H1 (cell line): ENCODE measurements around the gene TNFSF12. TPM values are rescaled to one million over a fixed set of nuclear protein-coding genes. Genes with fewer than 3 reads are reported as not detected.

Experiments used
- CTCF ChIA-PET: fragments of 300-600 bp; sonication (Branson Sonifier 250); formaldehyde crosslinking; loops from one replicate; lab custom pipeline; 2021; ENCODE audit not compliant: partially characterized antibody; lab: Charles Lee
- POLR2A ChIA-PET: fragments of 300-600 bp; sonication (Branson Sonifier 250); formaldehyde crosslinking; loops from one replicate; lab custom pipeline; 2021; ENCODE audit warnings: inconsistent platforms; ENCODE audit not compliant: partially characterized antibody; lab: Charles Lee
- DNase-seq, 2 experiments: peaks; one replicate each; pipeline versions ENCODE4 v3.0.0 to v3.0.0-alpha.2; 2010 to 2022; ENCODE audit warnings: low spot score in 2 of 2, low read depth in 1 of 2, mixed read lengths in 1 of 2
- FAIRE-seq: peaks from 2 replicates; lab custom pipeline; 2011; peaks lifted over from hg19 to GRCh38; lab: Jason Lieb, UNC
- H2AFZ ChIP-seq: 2 replicates; pipeline ENCODE4 v1.8.1; 2012; ENCODE audit warnings: low read length, inconsistent platforms
- H2AK5ac ChIP-seq: 2 replicates; pipeline ENCODE4 v1.6.1; 2013; ENCODE audit warnings: low read depth, low read length
- H2BK120ac ChIP-seq: replicated peaks from 2 replicates; pipeline ENCODE3; 2013; ENCODE audit warnings: low read depth, low read length, inconsistent platforms
- H2BK12ac ChIP-seq: 2 replicates; pipeline ENCODE4 v1.6.1; 2013; ENCODE audit warnings: low read depth, low read length
- H2BK15ac ChIP-seq: 2 replicates; pipeline ENCODE4 v1.6.1; 2013; ENCODE audit warnings: low read length
- H2BK20ac ChIP-seq: 2 replicates; pipeline ENCODE4 v1.6.1; 2013; ENCODE audit warnings: low read length
- H2BK5ac ChIP-seq: 2 replicates; pipeline ENCODE4 v1.6.1; 2013; ENCODE audit warnings: low read depth, low read length
- H3K14ac ChIP-seq: 2 replicates; pipeline ENCODE4 v1.6.1; 2013; ENCODE audit warnings: inconsistent platforms; ENCODE audit not compliant: insufficient read length
- H3K18ac ChIP-seq: 2 replicates; pipeline ENCODE4 v1.6.1; 2013; ENCODE audit warnings: low read length; ENCODE audit errors: extremely low read depth
- H3K23ac ChIP-seq: 2 replicates; pipeline ENCODE4 v1.6.1; 2013; ENCODE audit warnings: inconsistent platforms; ENCODE audit not compliant: insufficient read length
- H3K23me2 ChIP-seq: 2 replicates; pipeline ENCODE4 v1.6.1; 2013; ENCODE audit warnings: low read depth, low read length
- H3K27ac ChIP-seq: 2 replicates; pipeline ENCODE4 v1.6.1; 2011; ENCODE audit warnings: low read depth, low read length, inconsistent platforms
- H3K27me3 ChIP-seq, 4 experiments: replicated peaks in 1 of 4; 1 replicate in 1 of 4; 2 replicates in 3 of 4; pipeline versions ENCODE4 v1.6.1 to v1.8.1; 2011 to 2013; ENCODE audit warnings: low read length in 3 of 4, mild to moderate bottlenecking in 3 of 4, inconsistent platforms in 2 of 4, mixed read lengths in 2 of 4, moderate library complexity in 1 of 4; ENCODE audit not compliant: control insufficient read depth in 3 of 4, insufficient read depth in 3 of 4; ENCODE audit errors: extremely low read depth in 1 of 4
- H3K36me3 ChIP-seq, 4 experiments: 2 replicates each; pipeline versions ENCODE4 v1.6.1 to v1.8.1; 2011 to 2013; ENCODE audit warnings: mild to moderate bottlenecking in 4 of 4, low read length in 3 of 4, moderate library complexity in 2 of 4, control low read depth in 1 of 4, inconsistent platforms in 1 of 4; ENCODE audit not compliant: insufficient read depth in 4 of 4, control insufficient read depth in 2 of 4
- H3K4ac ChIP-seq: replicated peaks from 2 replicates; pipeline ENCODE3; 2013; ENCODE audit warnings: low read length, low read depth, mixed read lengths, inconsistent platforms; ENCODE audit not compliant: insufficient read length
- H3K4me1 ChIP-seq, 4 experiments: replicated peaks in 1 of 4; 1 replicate in 1 of 4; 2 replicates in 3 of 4; pipeline versions ENCODE4 v1.6.1 to v1.8.1; 2011 to 2013; ENCODE audit warnings: low read length in 3 of 4, inconsistent platforms in 2 of 4, mixed read lengths in 1 of 4; ENCODE audit not compliant: insufficient read depth in 4 of 4, control insufficient read depth in 3 of 4
- H3K4me2 ChIP-seq, 2 experiments: 2 replicates each; pipeline versions ENCODE4 v1.6.1 to v1.8.1; 2011 to 2013; ENCODE audit warnings: low read depth in 2 of 2, low read length in 2 of 2, control low read depth in 1 of 2, inconsistent platforms in 1 of 2, mild to moderate bottlenecking in 1 of 2; ENCODE audit not compliant: insufficient read depth in 1 of 2
- H3K4me3 ChIP-seq, 4 experiments: fragments of 200-600, 300-600 bp in 1 of 4; sonication (generic), shearing (Covaris generic), sonication (Bioruptor Twin) in 1 of 4; 2 replicates each; pipeline versions ENCODE4 v1.5.1 to v1.8.1; 2011 to 2016; ENCODE audit warnings: low read length in 4 of 4, low read depth in 3 of 4, control low read depth in 2 of 4, inconsistent platforms in 2 of 4, mild to moderate bottlenecking in 2 of 4, mixed read lengths in 1 of 4, moderate library complexity in 1 of 4; ENCODE audit not compliant: insufficient read depth in 2 of 4; ENCODE audit errors: extremely low read depth in 1 of 4
- H3K56ac ChIP-seq: replicated peaks from 2 replicates; pipeline ENCODE3; 2013; ENCODE audit warnings: low read depth, mild to moderate bottlenecking, mixed read lengths, low read length, inconsistent platforms; ENCODE audit not compliant: insufficient read length
- H3K79me1 ChIP-seq: 2 replicates; pipeline ENCODE4 v1.6.1; 2013; ENCODE audit warnings: low read depth, low read length, control low read depth
- H3K79me2 ChIP-seq, 2 experiments: 2 replicates each; pipeline versions ENCODE4 v1.6.1 to v1.8.1; 2012 to 2013; ENCODE audit warnings: low read length in 2 of 2, mild to moderate bottlenecking in 2 of 2, inconsistent platforms in 1 of 2; ENCODE audit not compliant: insufficient read depth in 2 of 2, control insufficient read depth in 1 of 2
- H3K9ac ChIP-seq, 4 experiments: replicated peaks in 1 of 4; 1 replicate in 1 of 4; 2 replicates in 3 of 4; pipeline versions ENCODE4 v1.6.1 to v1.8.1; 2011 to 2013; ENCODE audit warnings: low read depth in 3 of 4, low read length in 3 of 4, control low read depth in 2 of 4, mild to moderate bottlenecking in 2 of 4, moderate library complexity in 2 of 4, inconsistent platforms in 1 of 4; ENCODE audit errors: extremely low read depth in 1 of 4
- H3K9me3 ChIP-seq, 2 experiments: 2 replicates each; pipeline versions ENCODE4 v1.6.1 to v1.8.1; 2012 to 2013; ENCODE audit warnings: mild to moderate bottlenecking in 2 of 2, moderate library complexity in 2 of 2, control low read depth in 1 of 2, inconsistent platforms in 1 of 2, low read depth in 1 of 2, low read length in 1 of 2, mixed read lengths in 1 of 2; ENCODE audit not compliant: insufficient read depth in 2 of 2
- H4K20me1 ChIP-seq, 2 experiments: replicated peaks in 1 of 2; 2 replicates each; pipeline versions ENCODE3 to v1.8.1; 2011 to 2013; ENCODE audit warnings: inconsistent platforms in 2 of 2, low read length in 2 of 2, mild to moderate bottlenecking in 1 of 2; ENCODE audit not compliant: insufficient read depth in 2 of 2, control insufficient read depth in 1 of 2
- H4K5ac ChIP-seq: 2 replicates; pipeline ENCODE4 v1.6.1; 2013; ENCODE audit warnings: low read length, low read depth, mixed read lengths, inconsistent platforms; ENCODE audit not compliant: insufficient read length
- H4K8ac ChIP-seq: 2 replicates; pipeline ENCODE4 v1.8.0; 2013; ENCODE audit warnings: mild to moderate bottlenecking, moderate library complexity, low read length, inconsistent platforms; ENCODE audit not compliant: insufficient read depth; ENCODE audit errors: extremely low read depth
- H4K91ac ChIP-seq: replicated peaks from 2 replicates; pipeline ENCODE3; 2013; ENCODE audit warnings: low read length, mixed read lengths, inconsistent platforms; ENCODE audit not compliant: insufficient read length
- WGBS, 2 experiments: shearing (Covaris generic) in 1 of 2; methylation state at CpG; one replicate each; pipeline versions ENCODE4 v1.1.6 to v1.1.7; 2013 to 2015; ENCODE audit warnings: low lambda C conversion rate in 2 of 2, mixed read lengths in 2 of 2, inconsistent platforms in 1 of 2, low coverage in 1 of 2, missing lambda C conversion rate in 1 of 2; ENCODE audit not compliant: insufficient replicate concordance in 2 of 2, insufficient coverage in 1 of 2, insufficient read length in 1 of 2; ENCODE audit errors: extremely low coverage in 1 of 2, missing lambda C conversion rate in 1 of 2; 5-methylcytosine and 5-hydroxymethylcytosine counted together
- polyA plus RNA-seq, 7 experiments: library from polyadenylated mRNA; depleted of rRNA in 3 of 7; stranded (reverse) in 5 of 7; unstranded in 2 of 7; fragments of >200 nt in 5 of 7; fragments of 200-250 nt in 2 of 7; gene quantifications; 1 replicate in 5 of 7; 2 replicates in 1 of 7; 4 replicates in 1 of 7; pipeline versions ENCODE4 v1.2.1 to v1.2.3, GENCODE V29; 2011 to 2013; ENCODE audit warnings: missing spikeins in 2 of 7, mixed read lengths in 2 of 7
- total RNA-seq: library from RNA; stranded (reverse); fragmentation: NEBNext Ultra II Directional; extraction: Animal tissue kit (Norgen Biotek cat#: 25700); gene quantifications from 2 replicates; pipeline ENCODE4 v1.2.1, GENCODE V29; 2021

TNFSF12 gene
- total and polyA plus RNA-seq, 2 of the 8 experiments (the other 6 are each of a cell fraction or from before 2014, with no cell fraction given): 7.2 to 9.6 TPM

DNA sequence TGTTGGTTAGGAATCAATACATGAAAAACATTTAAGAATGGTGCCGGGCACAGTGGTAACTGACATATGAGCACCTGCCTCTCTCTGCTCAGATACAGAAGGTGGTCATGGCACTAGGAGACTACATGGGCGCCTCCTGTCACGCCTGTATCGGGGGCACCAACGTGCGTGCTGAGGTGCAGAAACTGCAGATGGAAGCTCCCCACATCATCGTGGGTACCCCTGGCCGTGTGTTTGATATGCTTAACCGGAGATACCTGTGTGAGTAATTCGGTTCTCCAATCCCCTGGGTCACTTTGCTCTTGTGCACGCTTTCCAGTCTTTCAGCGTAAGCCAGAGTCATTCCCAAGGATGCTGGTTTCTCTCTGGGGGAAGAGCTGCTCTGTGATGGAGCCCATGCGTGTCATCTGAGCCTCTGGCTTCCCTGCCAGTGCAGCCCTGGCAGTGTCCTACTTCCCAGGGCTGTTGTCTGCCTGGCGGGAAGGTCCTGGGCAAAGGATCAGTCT, 27.6 kb downstream of the TNFSF12 start:
- Histone ChIP-seq H3K79me2 (peaks cover 23 to 39% of the 10 kb centered on the region in 2 experiments), H4K8ac (peak overlapping the region; percentile 31), H2AFZ (no peak overlapping the region), H2AK5ac (no peak overlapping the region), H4K20me1 (peaks cover 27 to 32% of the 10 kb centered on the region in 2 experiments), H3K18ac (no peak overlapping the region), H2BK5ac (no peak overlapping the region), H2BK20ac (no peak overlapping the region), H3K56ac (no peak overlapping the region), H3K23me2 (peaks cover 6% of the 10 kb centered on the region), H3K36me3 (peaks cover 41 to 58% (median 48%) of the 10 kb centered on the region in 4 experiments), H4K5ac (no peak overlapping the region), H4K91ac (no peak overlapping the region), H3K14ac (no peak overlapping the region), H3K4me3 (no peak overlapping the region; a peak in 1 of 8 replicates), H2BK12ac (no peak overlapping the region), H3K27me3 (no peaks in the 10 kb centered on the region), H3K9ac (no peak overlapping the region), H3K23ac (no peak overlapping the region), H3K9me3 (no peaks in the 10 kb centered on the region), H3K27ac (no peak overlapping the region), H3K4ac (no peak overlapping the region), H3K79me1 (peaks cover 7% of the 10 kb centered on the region; the same call in 1 of the 2 replicates), H3K4me2 (no peak overlapping the region), H2BK15ac (no peak overlapping the region), H3K4me1 (peaks cover 4 to 12% (median 7%) of the 10 kb centered on the region in 4 experiments; a peak in 6 of 7 replicates), H2BK120ac (no peak overlapping the region)
- FAIRE-seq (no peak), DNase-seq (no peak)
- ChIA-PET CTCF (interaction anchor here (0.6 to 3.6 kb wide), 3 partner anchors 13 to 25 kb away, joined by 3 to 24 read pairs (median 3); partner anchors contain the start of genes SENP3 and SOX15), POLR2A (interaction anchor here (0.7 to 37.5 kb wide), 20 partner anchors 6 to 271 kb away, joined by 3 to 1144 read pairs (median 4); partner anchors contain the start of genes CD68, MPDU1, NEURL4 and POLR2A)
- 96% methylated on average over 14 of the region's 14 CpGs; no CpG with 5 or more reads in 1 of the 2 experiments for WGBS, 2 experiments
